HEK293 (cell line): ENCODE data around the gene SMIM33.

ENCODE experiments used
- CTCF ChIA-PET: fragments of 350-600 bp; formaldehyde crosslinking; extraction: SDS; loops from one replicate; lab custom pipeline; 2021; ENCODE audit warnings: antibody characterized with exemption; lab: Yijun Ruan, JAX
- POLR2A ChIA-PET: fragments of 300-600 bp; formaldehyde crosslinking; extraction: SDS; loops from one replicate; lab custom pipeline; 2020; ENCODE audit warnings: antibody characterized with exemption, inconsistent platforms; lab: Yijun Ruan, JAX
- H3K27ac ChIP-seq: fragments of 200-500 bp; sonication (Bioruptor generic); 2 replicates; pipeline ENCODE4 v1.5.1; 2014; ENCODE audit warnings: low read depth, low read length, control low read depth, inconsistent platforms; ENCODE audit errors: extremely low read depth
- H3K36me3 ChIP-seq, 2 experiments: fragments of 200-500 bp in 1 of 2; sonication (Bioruptor generic) in 1 of 2; 1 replicate in 1 of 2; 2 replicates in 1 of 2; pipeline ENCODE4 v1.5.1; 2014 to 2017; ENCODE audit warnings: inconsistent platforms in 2 of 2, low read length in 2 of 2; ENCODE audit not compliant: control insufficient read depth in 2 of 2, insufficient read depth in 1 of 2
- H3K4me1 ChIP-seq: fragments of 200-500 bp; sonication (Bioruptor generic); 2 replicates; pipeline ENCODE4 v1.5.1; 2014; ENCODE audit warnings: mild to moderate bottlenecking, low read length, inconsistent platforms; ENCODE audit not compliant: control insufficient read depth, insufficient read depth
- H3K4me3 ChIP-seq: 2 replicates; pipeline ENCODE4 v1.5.1; 2011; ENCODE audit warnings: low read depth, mild to moderate bottlenecking, control low read depth, low read length, moderate library complexity
- H3K9me3 ChIP-seq: fragments of 200-500 bp; sonication (Bioruptor generic); 2 replicates; pipeline ENCODE4 v1.5.1; 2014; ENCODE audit warnings: low read depth, low read length, inconsistent platforms; ENCODE audit not compliant: control insufficient read depth, insufficient read depth
- FEZF1 ChIP-seq: fragments of 450-650 bp; formaldehyde crosslinking; IDR thresholded peaks from 2 replicates; pipeline ENCODE4 v1.5.1; 2016; ENCODE audit warnings: missing biosample characterization, missing genetic modification characterization
- PBX3 ChIP-seq: sonication (generic); formaldehyde crosslinking; IDR thresholded peaks from 2 replicates; pipeline ENCODE4 v1.8.1; 2022; ENCODE audit warnings: mild to moderate bottlenecking, moderate library complexity, missing genetic modification reagents
- PRDM2 ChIP-seq: fragments of 450-650 bp; formaldehyde crosslinking; IDR thresholded peaks from 2 replicates; pipeline ENCODE4 v1.5.1; 2016; ENCODE audit warnings: missing biosample characterization, missing genetic modification characterization, borderline replicate concordance
- SP7 ChIP-seq: fragments of 450-650 bp; formaldehyde crosslinking; IDR thresholded peaks from 2 replicates; pipeline ENCODE4 v1.5.1; 2016; ENCODE audit warnings: missing biosample characterization, missing genetic modification characterization
- TRIM28 ChIP-seq: IDR thresholded peaks from 2 replicates; pipeline ENCODE4 v1.6.1; 2011; ENCODE audit warnings: low read length, control low read depth, borderline replicate concordance
- ZBTB8A ChIP-seq: fragments of 450-650 bp; formaldehyde crosslinking; IDR thresholded peaks from 2 replicates; pipeline ENCODE4 v1.5.1; 2016; ENCODE audit warnings: missing biosample characterization, missing genetic modification characterization
- ZNF10 ChIP-seq: fragments of 450-650 bp; formaldehyde crosslinking; IDR thresholded peaks from 2 replicates; pipeline ENCODE4 v1.5.1; 2017; ENCODE audit warnings: missing biosample characterization, missing genetic modification characterization
- ZNF16 ChIP-seq: fragments of 450-650 bp; formaldehyde crosslinking; IDR thresholded peaks from 2 replicates; pipeline ENCODE4 v1.5.1; 2016; ENCODE audit warnings: low read depth, missing biosample characterization, missing genetic modification characterization
- ZNF239 ChIP-seq: fragments of 450-650 bp; formaldehyde crosslinking; IDR thresholded peaks from 2 replicates; pipeline ENCODE4 v1.5.1; 2016; ENCODE audit warnings: missing biosample characterization, missing genetic modification characterization
- ZNF292 ChIP-seq: fragments of 450-650 bp; formaldehyde crosslinking; IDR thresholded peaks from 2 replicates; pipeline ENCODE4 v1.5.1; 2016; ENCODE audit warnings: low read depth, missing biosample characterization, missing genetic modification characterization, borderline replicate concordance
- ZNF335 ChIP-seq: fragments of 450-650 bp; formaldehyde crosslinking; conservative IDR thresholded peaks from 2 replicates; pipeline ENCODE4 v1.5.1; 2016; ENCODE audit warnings: missing biosample characterization, missing genetic modification characterization
- ZNF362 ChIP-seq: fragments of 450-650 bp; formaldehyde crosslinking; IDR thresholded peaks from 2 replicates; pipeline ENCODE4 v1.5.1; 2016; ENCODE audit warnings: missing biosample characterization, missing genetic modification characterization
- ZNF560 ChIP-seq: fragments of 450-650 bp; formaldehyde crosslinking; IDR thresholded peaks from 2 replicates; pipeline ENCODE4 v1.5.1; 2017; ENCODE audit warnings: missing biosample characterization, missing genetic modification characterization, borderline replicate concordance
- ZNF580 ChIP-seq: fragments of 450-650 bp; formaldehyde crosslinking; IDR thresholded peaks from 2 replicates; pipeline ENCODE4 v1.5.1; 2016; ENCODE audit warnings: missing biosample characterization, missing genetic modification characterization
- ZNF585B ChIP-seq: fragments of 450-650 bp; formaldehyde crosslinking; IDR thresholded peaks from 2 replicates; pipeline ENCODE4 v1.5.1; 2016; ENCODE audit warnings: missing biosample characterization, missing genetic modification characterization
- ZNF600 ChIP-seq: fragments of 450-650 bp; formaldehyde crosslinking; IDR thresholded peaks from 2 replicates; pipeline ENCODE4 v1.5.1; 2016; ENCODE audit warnings: missing biosample characterization, missing genetic modification characterization
- ZNF658 ChIP-seq: fragments of 450-650 bp; formaldehyde crosslinking; IDR thresholded peaks from 2 replicates; pipeline ENCODE4; 2016; ENCODE audit warnings: missing biosample characterization, missing genetic modification characterization

Gene SMIM33

GRCh38 chr5:139494832-139495231 lies 24.0 kb downstream of the SMIM33 start:
- no peak overlapping the region for H3K27ac ChIP-seq
- POLR2A ChIA-PET: interaction anchor here (1.2 kb wide), 1 partner anchor 12 kb away, joined by 4 read pairs; the partner anchor contains the start of gene STING1
- no peaks in the 10 kb centered on the region; a peak in 1 of 3 replicates for H3K36me3 ChIP-seq
- no peaks in the 10 kb centered on the region for H3K9me3 ChIP-seq
- CTCF ChIA-PET: interaction anchor here (1.2 to 1.5 kb wide), 3 partner anchors 13 to 24 kb away, joined by 3 to 4 read pairs (median 4); partner anchors contain the start of gene STING1
- H3K4me1 ChIP-seq: no peaks in the 10 kb centered on the region
- TF ChIP-seq TRIM28: no peak
- no peak for TF ChIP-seq PRDM2 (tag by site-specific recombination)
- no peak for TF ChIP-seq ZNF292 (tag by site-specific recombination)
- no peak for TF ChIP-seq ZNF580 (tag by site-specific recombination)
- no peak for TF ChIP-seq ZNF600 (tag by site-specific recombination)
- no peak for TF ChIP-seq ZNF658 (tag by site-specific recombination)
- TF ChIP-seq ZNF362 (tag by site-specific recombination): no peak
- TF ChIP-seq PBX3: no peak
- TF ChIP-seq FEZF1 (tag by site-specific recombination): no peak
- no peak for TF ChIP-seq ZNF560 (tag by site-specific recombination)
- no peak for TF ChIP-seq ZNF239 (tag by site-specific recombination)
- no peak for TF ChIP-seq ZNF10 (tag by site-specific recombination)
- TF ChIP-seq ZBTB8A (tag by site-specific recombination): no peak
- TF ChIP-seq SP7 (tag by site-specific recombination): no peak
- no peak for TF ChIP-seq ZNF16 (tag by site-specific recombination)
- H3K4me3 ChIP-seq: no peak overlapping the region

GRCh38 chr5:139495638-139496435 lies 25.0 kb downstream of the SMIM33 start:
- CTCF ChIA-PET: interaction anchor here (1.2 to 1.9 kb wide), 3 partner anchors 14 to 22 kb away, joined by 3 to 8 read pairs (median 4); partner anchors contain the start of gene STING1
- POLR2A ChIA-PET: interaction anchor here (0.9 kb wide), 1 partner anchor 14 kb away, joined by 3 read pairs; the partner anchor contains the start of gene STING1
- Histone ChIP-seq H3K27ac (no peak overlapping the region), H3K4me3 (no peak overlapping the region), H3K9me3 (no peaks in the 10 kb centered on the region), H3K36me3 (no peaks in the 10 kb centered on the region; a peak in 1 of 3 replicates), H3K4me1 (no peaks in the 10 kb centered on the region)
- TF ChIP-seq ZNF585B: no peak
- TF ChIP-seq ZNF335 (tag by site-specific recombination): 0 out of 2 replicates have a peak, but pooled peaks have one; percentile 21
- no peak for TF ChIP-seq ZNF16 (tag by site-specific recombination)
